Measurements from ENCODE around the gene DYRK1A. TPM values are rescaled to one million over a fixed set of nuclear protein-coding genes. Genes with fewer than 3 reads are reported as not detected.

DYRK1A gene
- polyA plus RNA-seq, 1 donor from 2014 or later = 94.8 TPM

GRCh38 chr21:37346841-37347430 is 19.6 kb upstream of the DYRK1A start:
- Histone ChIP-seq H3K9ac (ENCODE audit: low read length) (no peak overlapping the region), H3F3A (ENCODE audit: insufficient read depth, low read length, poor library complexity, severe bottlenecking) (no peaks in the 10 kb centered on the region), H3K4me2 (ENCODE audit: low read length) (no peak overlapping the region), H3K4me3 (ENCODE audit: low read length) (no peak overlapping the region), H3K9me3 (ENCODE audit: low read length) (no peaks in the 10 kb centered on the region), H3K27me3 (ENCODE audit: insufficient read depth, low read depth, low read length) (no peaks in the 10 kb centered on the region), H3K79me2 (replicated peaks; ENCODE audit: insufficient read depth, low read length) (no peaks in the 10 kb centered on the region), H3K9me2 (ENCODE audit: insufficient read depth, low read length) (no peaks in the 10 kb centered on the region), H3K27ac (ENCODE audit: low read length) (no peak overlapping the region), H2AFZ (ENCODE audit: low read depth, low read length) (no peak overlapping the region), H3K36me3 (ENCODE audit: insufficient read depth, low read length) (no peaks in the 10 kb centered on the region), H4K20me1 (ENCODE audit: insufficient read depth) (no peaks in the 10 kb centered on the region)
- TF ChIP-seq RAD21 (conservative IDR thresholded peaks at IDR 0.05) (no peak), EZH2 (IDR thresholded peaks at IDR 0.05; ENCODE audit: borderline replicate concordance, insufficient read depth, low read length, poor library complexity, severe bottlenecking) (no peak), SMC3 (conservative IDR thresholded peaks at IDR 0.05; ENCODE audit: poor library complexity) (no peak)
- TF ChIP-seq, protein P1, sequence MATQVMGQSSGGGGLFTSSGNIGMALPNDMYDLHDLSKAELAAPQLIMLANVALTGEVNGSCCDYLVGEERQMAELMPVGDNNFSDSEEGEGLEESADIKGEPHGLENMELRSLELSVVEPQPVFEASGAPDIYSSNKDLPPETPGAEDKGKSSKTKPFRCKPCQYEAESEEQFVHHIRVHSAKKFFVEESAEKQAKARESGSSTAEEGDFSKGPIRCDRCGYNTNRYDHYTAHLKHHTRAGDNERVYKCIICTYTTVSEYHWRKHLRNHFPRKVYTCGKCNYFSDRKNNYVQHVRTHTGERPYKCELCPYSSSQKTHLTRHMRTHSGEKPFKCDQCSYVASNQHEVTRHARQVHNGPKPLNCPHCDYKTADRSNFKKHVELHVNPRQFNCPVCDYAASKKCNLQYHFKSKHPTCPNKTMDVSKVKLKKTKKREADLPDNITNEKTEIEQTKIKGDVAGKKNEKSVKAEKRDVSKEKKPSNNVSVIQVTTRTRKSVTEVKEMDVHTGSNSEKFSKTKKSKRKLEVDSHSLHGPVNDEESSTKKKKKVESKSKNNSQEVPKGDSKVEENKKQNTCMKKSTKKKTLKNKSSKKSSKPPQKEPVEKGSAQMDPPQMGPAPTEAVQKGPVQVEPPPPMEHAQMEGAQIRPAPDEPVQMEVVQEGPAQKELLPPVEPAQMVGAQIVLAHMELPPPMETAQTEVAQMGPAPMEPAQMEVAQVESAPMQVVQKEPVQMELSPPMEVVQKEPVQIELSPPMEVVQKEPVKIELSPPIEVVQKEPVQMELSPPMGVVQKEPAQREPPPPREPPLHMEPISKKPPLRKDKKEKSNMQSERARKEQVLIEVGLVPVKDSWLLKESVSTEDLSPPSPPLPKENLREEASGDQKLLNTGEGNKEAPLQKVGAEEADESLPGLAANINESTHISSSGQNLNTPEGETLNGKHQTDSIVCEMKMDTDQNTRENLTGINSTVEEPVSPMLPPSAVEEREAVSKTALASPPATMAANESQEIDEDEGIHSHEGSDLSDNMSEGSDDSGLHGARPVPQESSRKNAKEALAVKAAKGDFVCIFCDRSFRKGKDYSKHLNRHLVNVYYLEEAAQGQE (IDR thresholded peaks at IDR 0.05; ENCODE audit: borderline replicate concordance) = no peak

DNA sequence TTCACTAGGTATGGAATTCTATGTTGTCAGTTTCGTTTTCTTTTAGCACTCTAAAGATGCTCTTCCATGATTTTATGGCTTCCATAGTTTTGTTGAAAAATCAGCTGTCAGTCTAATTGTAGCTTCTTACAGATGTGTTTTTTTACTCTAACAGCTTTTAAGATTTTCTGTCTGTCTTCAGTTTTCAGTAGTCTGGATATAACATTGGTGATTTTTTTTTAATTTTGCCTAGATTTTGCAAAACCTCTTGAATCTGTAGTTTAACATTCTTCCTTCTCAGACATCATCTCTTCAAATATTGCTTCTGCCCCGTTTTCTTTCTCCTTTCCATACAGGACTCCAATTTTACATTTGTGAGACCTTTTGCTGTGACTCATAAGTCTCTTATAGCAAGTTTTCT is 17.9 kb upstream of the DYRK1A start:
- Histone ChIP-seq H3K27ac (ENCODE audit: low read length) (no peak overlapping the region), H3K79me2 (replicated peaks; ENCODE audit: insufficient read depth, low read length) (no peaks in the 10 kb centered on the region), H3K4me2 (ENCODE audit: low read length) (no peak overlapping the region), H4K20me1 (ENCODE audit: insufficient read depth) (no peaks in the 10 kb centered on the region), H3K9me2 (ENCODE audit: insufficient read depth, low read length) (no peaks in the 10 kb centered on the region), H3K4me3 (ENCODE audit: low read length) (no peak overlapping the region), H3K36me3 (ENCODE audit: insufficient read depth, low read length) (no peaks in the 10 kb centered on the region), H2AFZ (ENCODE audit: low read depth, low read length) (no peak overlapping the region), H3F3A (ENCODE audit: insufficient read depth, low read length, poor library complexity, severe bottlenecking) (no peaks in the 10 kb centered on the region), H3K9ac (ENCODE audit: low read length) (no peak overlapping the region), H3K9me3 (ENCODE audit: low read length) (no peaks in the 10 kb centered on the region), H3K27me3 (ENCODE audit: insufficient read depth, low read depth, low read length) (no peaks in the 10 kb centered on the region)
- TF ChIP-seq, protein P1 (IDR thresholded peaks at IDR 0.05; ENCODE audit: borderline replicate concordance) = no peak
- TF ChIP-seq RAD21 (conservative IDR thresholded peaks at IDR 0.05) (no peak), POLR2AphosphoS5 (IDR thresholded peaks at IDR 0.05) (no peak), MXI1 (conservative IDR thresholded peaks at IDR 0.05; ENCODE audit: poor library complexity, severe bottlenecking) (no peak), EP300 (conservative IDR thresholded peaks at IDR 0.05; ENCODE audit: poor library complexity, severe bottlenecking) (no peak), SMC3 (conservative IDR thresholded peaks at IDR 0.05; ENCODE audit: poor library complexity) (no peak), EZH2 (IDR thresholded peaks at IDR 0.05; ENCODE audit: borderline replicate concordance, insufficient read depth, low read length, poor library complexity, severe bottlenecking) (no peak)
- TF ChIP-seq, protein P2, sequence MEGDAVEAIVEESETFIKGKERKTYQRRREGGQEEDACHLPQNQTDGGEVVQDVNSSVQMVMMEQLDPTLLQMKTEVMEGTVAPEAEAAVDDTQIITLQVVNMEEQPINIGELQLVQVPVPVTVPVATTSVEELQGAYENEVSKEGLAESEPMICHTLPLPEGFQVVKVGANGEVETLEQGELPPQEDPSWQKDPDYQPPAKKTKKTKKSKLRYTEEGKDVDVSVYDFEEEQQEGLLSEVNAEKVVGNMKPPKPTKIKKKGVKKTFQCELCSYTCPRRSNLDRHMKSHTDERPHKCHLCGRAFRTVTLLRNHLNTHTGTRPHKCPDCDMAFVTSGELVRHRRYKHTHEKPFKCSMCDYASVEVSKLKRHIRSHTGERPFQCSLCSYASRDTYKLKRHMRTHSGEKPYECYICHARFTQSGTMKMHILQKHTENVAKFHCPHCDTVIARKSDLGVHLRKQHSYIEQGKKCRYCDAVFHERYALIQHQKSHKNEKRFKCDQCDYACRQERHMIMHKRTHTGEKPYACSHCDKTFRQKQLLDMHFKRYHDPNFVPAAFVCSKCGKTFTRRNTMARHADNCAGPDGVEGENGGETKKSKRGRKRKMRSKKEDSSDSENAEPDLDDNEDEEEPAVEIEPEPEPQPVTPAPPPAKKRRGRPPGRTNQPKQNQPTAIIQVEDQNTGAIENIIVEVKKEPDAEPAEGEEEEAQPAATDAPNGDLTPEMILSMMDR (IDR thresholded peaks at IDR 0.05; ENCODE audit: poor library complexity, severe bottlenecking) = no peak
